D341Med (cell line): ENCODE results near the gene THAP10.
"Not testable (repeated sequence)": the region's sequence is repeated elsewhere in the genome, so short reads cannot be mapped to it uniquely, and the experiment has no call there.

Experiments used
- DNase-seq: peaks from one replicate; pipeline ENCODE4 v3.0.0; 2012; ENCODE audit warnings: low spot score

Gene THAP10

DNA sequence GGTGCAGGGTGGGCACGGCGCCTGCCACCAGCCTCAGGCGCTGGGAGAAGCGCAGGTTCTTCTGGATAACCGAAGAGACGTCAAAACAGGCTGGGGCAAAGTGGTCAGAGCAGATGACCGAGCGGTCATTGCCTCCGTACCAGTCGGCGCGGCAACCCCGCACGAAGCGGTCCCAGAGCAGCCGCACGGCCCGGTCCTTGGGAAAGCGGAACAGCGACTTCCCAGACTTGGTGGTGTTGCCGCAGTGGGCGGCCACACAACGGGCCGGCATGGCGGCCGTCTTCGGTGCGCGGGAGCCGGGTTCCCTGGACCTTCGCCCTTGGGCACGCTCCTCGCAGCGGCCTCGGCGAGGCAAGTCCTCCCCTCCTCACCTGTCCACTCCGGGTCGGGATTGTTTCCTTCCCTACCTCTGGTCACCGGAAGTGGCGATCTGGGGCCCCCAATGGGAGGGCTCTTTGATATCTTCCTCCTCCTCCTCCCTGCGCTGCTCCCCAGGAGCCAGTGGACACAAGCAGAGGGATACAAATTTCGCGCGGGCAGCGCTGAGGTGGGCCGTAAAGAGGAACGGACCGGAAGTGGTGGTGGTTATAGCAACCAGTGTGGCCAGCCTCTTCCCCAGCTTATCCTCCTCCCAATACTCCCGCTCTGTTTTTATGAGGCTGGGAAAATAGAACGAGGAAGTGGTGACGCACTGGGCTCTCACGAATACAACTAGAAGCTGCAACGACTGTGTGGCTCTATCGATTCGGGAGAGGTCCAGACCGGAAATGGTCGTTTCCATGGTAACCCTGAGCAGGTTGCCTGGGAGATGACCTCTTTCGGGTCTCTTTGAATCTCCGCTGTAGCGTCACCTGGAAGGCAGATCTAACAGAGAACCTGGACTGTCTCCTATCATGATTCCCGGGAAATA lies at the start of gene THAP10, which contains the start of gene LRRC49:
THAP10 (minus strand) TSS at position 432 of the 910 bp plus-strand sequence; CDS start at position 271, 161 bp downstream.
LRRC49 (plus strand) TSS at position 825 of the 910 bp plus-strand sequence; CDS start at position 894, 69 bp downstream.
- peak; percentile 86 for DNase-seq

DNA sequence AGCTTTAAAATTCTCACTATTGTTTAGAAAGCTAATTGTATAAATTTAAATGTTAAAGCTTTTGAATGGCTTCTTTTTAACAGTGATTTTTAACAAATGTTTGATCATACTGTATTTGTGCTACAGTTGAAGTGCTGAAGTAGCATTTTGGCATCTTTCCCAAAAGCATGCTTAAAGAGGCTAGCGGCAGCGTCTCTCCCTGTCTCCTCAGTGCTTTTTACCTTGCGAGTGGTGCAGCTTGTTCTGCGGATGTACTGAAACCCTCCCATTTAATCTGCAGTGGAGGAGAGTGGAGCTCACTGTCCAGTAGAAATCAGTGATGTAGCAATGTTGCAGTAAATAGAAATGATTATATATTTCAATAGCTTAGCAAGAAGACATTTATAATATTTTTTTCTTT lies 44.1 kb upstream of the THAP10 start:
- DNase-seq: peak; percentile 47

- no peak for DNase-seq
Measured at GRCh38 chr15:70935631-70936030, 43.4 kb upstream of the THAP10 start.

- no peak for DNase-seq
Measured at GRCh38 chr15:70933411-70933810, 41.2 kb upstream of the THAP10 start.

- DNase-seq: no peak
Measured at GRCh38 chr15:70932397-70932796, 40.2 kb upstream of the THAP10 start.

GRCh38 chr15:70931821-70932220 lies 39.6 kb upstream of the THAP10 start:
- no peak for DNase-seq

DNA sequence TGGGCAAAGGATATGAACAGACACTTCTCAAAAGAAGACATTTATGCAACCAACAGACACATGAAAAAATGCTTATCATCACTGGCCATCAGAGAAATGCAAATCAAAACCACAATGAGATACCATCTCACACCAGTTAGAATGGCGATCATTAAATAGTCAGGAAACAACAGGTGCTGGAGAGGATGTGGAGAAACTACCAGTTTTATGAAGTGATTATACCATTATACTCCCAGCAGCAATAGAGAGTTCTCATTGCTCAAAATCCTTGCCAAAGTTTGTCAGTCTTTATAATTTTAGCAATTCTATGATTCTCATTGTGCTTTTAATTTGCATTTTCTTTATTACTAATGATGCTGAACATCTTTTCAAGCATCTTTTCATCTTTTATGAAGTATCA lies 34.7 kb upstream of the THAP10 start:
- DNase-seq: not testable (repeated sequence)

DNA sequence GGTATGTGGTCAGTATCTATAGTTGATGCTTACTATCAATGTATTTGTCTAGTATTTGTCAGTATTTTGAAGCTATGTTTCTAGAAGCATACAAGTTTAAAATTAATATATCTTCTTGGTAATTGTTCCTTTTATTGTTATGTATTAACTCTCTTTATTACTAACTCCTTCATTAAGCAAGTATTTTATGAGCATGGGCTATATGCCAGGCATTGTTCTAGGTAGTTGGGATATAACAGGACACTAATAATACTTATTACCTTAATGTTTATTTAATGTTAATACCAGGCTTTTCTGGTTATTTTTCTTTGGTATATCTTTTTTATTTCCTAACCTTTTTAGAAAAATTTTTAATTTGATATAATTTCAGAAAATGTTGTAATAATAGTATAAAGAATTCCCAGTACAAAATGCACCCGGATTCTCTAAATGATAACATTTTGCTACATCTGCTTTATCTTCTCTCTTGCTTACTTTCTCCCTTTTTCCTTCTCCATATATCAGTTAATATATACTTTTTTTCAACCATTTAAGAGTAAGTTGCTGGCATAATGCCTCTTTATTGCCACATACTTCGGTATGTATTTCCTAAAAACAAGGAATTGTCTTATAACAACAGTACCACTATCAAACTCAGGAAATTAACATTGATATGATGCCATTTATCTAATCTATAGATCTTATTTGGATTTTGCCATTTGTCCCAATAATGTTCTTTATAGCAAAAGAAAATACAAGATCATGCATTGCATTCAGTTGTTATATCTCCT lies 31.3 kb upstream of the THAP10 start:
- DNase-seq: no peak

DNA sequence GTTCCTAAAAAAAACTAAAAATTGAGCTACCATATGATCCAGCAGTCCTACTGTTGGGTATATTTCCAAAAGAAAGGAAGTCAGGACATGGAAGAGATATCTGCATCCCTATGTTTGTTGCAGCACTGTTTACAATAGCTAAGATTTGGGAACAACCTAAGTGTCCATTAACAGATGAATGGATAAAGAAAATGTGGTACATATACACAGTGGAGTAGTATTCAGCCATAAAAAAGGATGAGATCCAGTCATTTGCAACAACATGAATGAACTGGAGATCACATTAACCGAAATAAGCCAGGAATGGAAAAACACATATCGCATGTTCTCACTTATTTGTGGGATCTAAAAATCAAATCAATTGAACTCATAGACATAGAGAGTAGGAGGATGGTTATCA lies 29.9 kb upstream of the THAP10 start:
- DNase-seq: no peak

- DNase-seq: no peak
Measured at GRCh38 chr15:70920981-70921696, 28.9 kb upstream of the THAP10 start.

DNA sequence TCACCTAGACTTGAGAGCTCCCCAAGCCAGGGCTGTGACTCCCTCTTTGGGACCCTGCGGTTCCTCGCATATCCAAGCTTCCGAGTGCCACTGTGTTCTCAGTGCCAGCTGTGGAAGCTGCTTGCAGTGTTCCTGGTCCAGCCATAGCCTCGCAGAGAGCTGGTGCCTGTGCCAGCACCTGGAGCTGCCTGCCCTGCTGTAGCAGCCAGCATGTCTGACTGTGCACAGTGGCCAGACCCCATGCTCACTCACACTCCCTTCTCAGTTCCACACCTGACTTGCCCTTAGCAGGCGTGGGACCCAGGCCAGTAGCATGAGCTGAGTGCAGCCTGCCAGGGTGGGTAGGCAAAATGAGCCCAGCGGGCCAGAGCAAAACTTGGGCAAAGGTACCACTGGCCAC lies 25.7 kb upstream of the THAP10 start:
- no peak for DNase-seq

- no peak for DNase-seq
Measured at GRCh38 chr15:70916531-70916930, 24.3 kb upstream of the THAP10 start.

GRCh38 chr15:70912187-70912586 lies 20.0 kb upstream of the THAP10 start:
- DNase-seq: no peak

GRCh38 chr15:70910958-70911357 lies 18.7 kb upstream of the THAP10 start:
- no peak for DNase-seq

DNA sequence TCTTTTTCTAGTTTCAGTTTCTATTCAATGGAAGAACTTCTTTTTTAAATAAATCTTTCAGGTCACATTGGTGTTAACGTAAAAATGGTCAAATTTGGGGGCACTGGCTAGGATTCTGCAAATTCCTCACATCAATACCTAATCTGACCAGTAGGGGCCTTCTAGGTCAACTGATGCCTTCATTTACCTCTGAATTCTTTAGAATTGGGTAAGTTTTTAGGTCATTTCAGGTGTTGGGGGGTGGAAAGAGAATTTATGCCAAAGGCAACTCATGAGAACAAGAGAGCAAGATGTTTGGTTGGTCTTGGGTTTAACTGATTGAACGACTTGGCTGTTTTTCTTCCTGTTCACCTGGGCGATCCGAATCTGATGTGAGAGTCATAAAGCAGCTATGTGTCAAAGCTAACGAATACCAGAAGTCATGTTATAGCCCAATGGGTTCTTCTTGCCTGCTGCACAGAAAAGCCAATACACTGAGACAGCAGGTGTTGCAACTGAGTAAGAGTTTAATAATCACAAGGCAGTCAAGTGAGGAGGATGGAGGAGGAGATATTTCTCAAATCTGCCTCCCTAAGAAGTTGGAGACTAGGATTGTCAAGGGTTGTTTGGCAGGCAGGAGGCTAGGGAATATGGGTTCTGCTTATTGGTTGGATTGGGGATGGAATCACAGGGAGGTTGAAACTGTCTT lies 15.7 kb upstream of the THAP10 start:
- no peak for DNase-seq

DNA sequence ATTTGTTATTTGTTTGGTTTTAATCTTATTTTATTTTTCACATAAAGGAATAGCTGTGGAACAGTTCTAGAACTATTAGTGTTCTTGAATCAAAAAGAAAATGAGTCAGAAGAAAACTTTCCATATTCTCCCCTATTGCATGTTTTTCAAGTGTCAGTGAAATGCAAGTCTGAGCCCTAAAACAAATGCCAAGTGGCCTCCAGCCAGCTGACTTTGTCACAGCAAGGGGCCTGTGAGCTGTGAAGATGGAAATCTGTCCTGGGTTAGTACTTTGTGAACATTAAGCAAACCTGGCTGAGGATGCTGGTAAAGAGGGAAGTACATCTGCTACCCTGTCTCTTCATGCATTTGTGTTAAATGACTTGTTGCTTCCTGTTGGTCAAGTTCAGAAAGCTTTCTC lies 14.6 kb upstream of the THAP10 start:
- DNase-seq: no peak

- no peak for DNase-seq
Measured at GRCh38 chr15:70902107-70902506, 9.9 kb upstream of the THAP10 start.

- DNase-seq: peak; percentile 52
Measured at GRCh38 chr15:70892912-70893560, 803 bp upstream of the THAP10 start.

GRCh38 chr15:70882361-70882760 lies 9.9 kb downstream of the THAP10 start:
- DNase-seq: no peak

- DNase-seq: no peak
Measured at GRCh38 chr15:70880781-70881180, 11.5 kb downstream of the THAP10 start.

DNA sequence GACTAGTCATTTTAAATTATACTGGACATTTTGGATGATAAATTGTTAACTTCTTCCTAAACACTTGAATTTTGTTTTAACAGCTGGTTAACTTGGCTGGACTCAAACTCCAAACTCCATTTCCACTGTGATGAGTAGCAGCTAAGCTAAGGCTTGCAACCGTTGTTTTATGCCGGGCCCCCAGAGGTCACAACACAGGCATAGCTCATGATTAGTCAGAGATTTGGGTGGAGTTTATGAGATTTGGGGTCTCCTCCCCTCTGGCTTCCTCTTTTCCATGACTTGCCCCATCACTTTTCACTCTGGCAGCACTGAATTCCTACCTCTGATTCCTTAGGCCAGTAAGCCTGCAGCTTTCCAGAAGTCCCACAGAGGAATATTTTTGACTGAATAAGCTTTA lies 12.8 kb downstream of the THAP10 start:
- no peak for DNase-seq
